Measurements from ENCODE around the gene C6orf62.

DNA sequence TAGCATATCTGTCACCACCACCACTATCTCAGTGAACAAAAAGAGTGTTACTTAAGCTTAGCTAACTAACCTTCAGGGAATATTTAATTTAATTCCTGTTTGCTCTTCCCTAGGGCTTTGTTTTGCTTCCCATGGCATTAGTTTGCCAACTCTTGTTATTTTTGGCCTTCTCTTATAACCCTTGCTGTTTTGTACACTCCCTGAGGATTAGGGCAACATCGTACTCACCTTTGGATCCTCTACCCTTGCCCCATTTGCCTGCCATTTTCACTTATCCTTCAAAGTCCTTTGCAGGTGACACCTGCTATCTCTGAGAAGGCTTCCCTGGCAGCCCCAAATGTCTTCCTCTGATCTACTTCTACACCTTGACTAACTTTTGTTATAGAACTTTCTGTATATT, 28.4 kb downstream of the C6orf62 start:
- TF ChIP-seq CTCF (IDR thresholded peaks at IDR 0.05) = no peak
- no peak for TF ChIP-seq POLR2A (IDR thresholded peaks at IDR 0.05)
